GM23248 (cell line): ENCODE data around the gene FAM221B. TPM values are rescaled to one million over a fixed set of nuclear protein-coding genes. Genes with fewer than 3 reads are reported as not detected.

Source experiments
- DNase-seq: peaks from one replicate; pipeline ENCODE4 v3.0.0-alpha.2; 2015
- H2AFZ ChIP-seq: fragments of 200-600 bp; sonication (generic); 2 replicates; pipeline ENCODE4 v1.6.1; 2016; ENCODE audit warnings: antibody characterized with exemption
- H3F3A ChIP-seq: fragments of 200-600 bp; sonication (generic); 2 replicates; pipeline ENCODE4 v1.6.1; 2016; ENCODE audit warnings: mild to moderate bottlenecking, antibody characterized with exemption, mixed run types; ENCODE audit not compliant: insufficient read depth
- H3K27ac ChIP-seq: fragments of 200-600 bp; sonication (generic); 2 replicates; pipeline ENCODE4 v1.5.1; 2016; ENCODE audit warnings: mild to moderate bottlenecking
- H3K27me3 ChIP-seq: fragments of 200-600 bp; sonication (generic); replicated peaks from 2 replicates; pipeline ENCODE4 v1.6.1; 2016; ENCODE audit warnings: mild to moderate bottlenecking; ENCODE audit not compliant: insufficient read depth
- H3K36me3 ChIP-seq: fragments of 200-600 bp; sonication (generic); 2 replicates; pipeline ENCODE4 v1.6.1; 2016; ENCODE audit warnings: low read depth, mild to moderate bottlenecking
- H3K4me1 ChIP-seq: fragments of 200-600 bp; sonication (generic); 2 replicates; pipeline ENCODE4 v1.6.1; 2016; ENCODE audit warnings: mild to moderate bottlenecking; ENCODE audit not compliant: insufficient read depth
- H3K4me2 ChIP-seq: fragments of 200-600 bp; sonication (generic); one replicate; pipeline ENCODE4 v1.6.1; 2016; ENCODE audit warnings: mild to moderate bottlenecking; ENCODE audit not compliant: unreplicated experiment
- H3K4me3 ChIP-seq: fragments of 200-600 bp; sonication (generic); 2 replicates; pipeline ENCODE4 v1.5.1; 2016; ENCODE audit warnings: mild to moderate bottlenecking
- H3K79me2 ChIP-seq: fragments of 200-600 bp; sonication (generic); 2 replicates; pipeline ENCODE4 v1.6.1; 2016; ENCODE audit warnings: mild to moderate bottlenecking; ENCODE audit not compliant: insufficient read depth
- H3K9ac ChIP-seq: fragments of 200-600 bp; sonication (generic); 2 replicates; pipeline ENCODE4 v1.6.1; 2016; ENCODE audit warnings: mild to moderate bottlenecking
- H3K9me2 ChIP-seq: fragments of 200-600 bp; sonication (generic); 2 replicates; pipeline ENCODE4 v1.6.1; 2016; ENCODE audit warnings: mixed run types, mild to moderate bottlenecking, moderate library complexity; ENCODE audit not compliant: insufficient read depth
- H3K9me3 ChIP-seq: fragments of 200-600 bp; sonication (generic); one replicate; pipeline ENCODE4 v1.6.1; 2017; ENCODE audit warnings: low read depth
- H4K20me1 ChIP-seq: fragments of 200-600 bp; sonication (generic); 2 replicates; pipeline ENCODE4 v1.6.0; 2016; ENCODE audit not compliant: insufficient read depth
- EZH2 ChIP-seq: fragments of 200-600 bp; sonication (generic); IDR thresholded peaks from 2 replicates; pipeline ENCODE4 v1.6.1; 2018; ENCODE audit warnings: antibody characterized with exemption, mild to moderate bottlenecking; ENCODE audit not compliant: insufficient read depth, poor library complexity, severe bottlenecking
- EZH2phosphoT487 ChIP-seq: fragments of 200-600 bp; sonication (generic); IDR thresholded peaks from 2 replicates; pipeline ENCODE4 v1.6.1; 2018; ENCODE audit warnings: antibody characterized with exemption, moderate library complexity, mild to moderate bottlenecking, low read depth; ENCODE audit not compliant: insufficient read depth
- WGBS, 2 experiments: methylation state at CpG; one replicate each; pipeline ENCODE4 v1.1.6; 2015 to 2017; ENCODE audit warnings: low lambda C conversion rate in 2 of 2, low coverage in 1 of 2; ENCODE audit errors: missing lambda C conversion rate in 2 of 2; 5-methylcytosine and 5-hydroxymethylcytosine counted together
- in situ Hi-C: fragments of 300-500 bp; cut with MboI; formaldehyde crosslinking; loops from 2 replicates; pipeline ENCODE4 v1.15.0; 2020
- polyA plus RNA-seq: library from polyadenylated mRNA; unstranded; fragments of >200 nt; fragmentation: Nextera tagmentation; extraction: Ambion mirVana; gene quantifications from 2 replicates; pipeline ENCODE4 v1.2.1, GENCODE V29; 2016
- total RNA-seq: library from RNA; depleted of rRNA; stranded (reverse); fragments of >200 nt; shearing (Covaris generic); gene quantifications from 2 replicates; pipeline ENCODE4 v1.2.3, GENCODE V29; 2014

Gene FAM221B
- total and polyA plus RNA-seq, 2 experiments from 2014 or later, result not detected

DNA sequence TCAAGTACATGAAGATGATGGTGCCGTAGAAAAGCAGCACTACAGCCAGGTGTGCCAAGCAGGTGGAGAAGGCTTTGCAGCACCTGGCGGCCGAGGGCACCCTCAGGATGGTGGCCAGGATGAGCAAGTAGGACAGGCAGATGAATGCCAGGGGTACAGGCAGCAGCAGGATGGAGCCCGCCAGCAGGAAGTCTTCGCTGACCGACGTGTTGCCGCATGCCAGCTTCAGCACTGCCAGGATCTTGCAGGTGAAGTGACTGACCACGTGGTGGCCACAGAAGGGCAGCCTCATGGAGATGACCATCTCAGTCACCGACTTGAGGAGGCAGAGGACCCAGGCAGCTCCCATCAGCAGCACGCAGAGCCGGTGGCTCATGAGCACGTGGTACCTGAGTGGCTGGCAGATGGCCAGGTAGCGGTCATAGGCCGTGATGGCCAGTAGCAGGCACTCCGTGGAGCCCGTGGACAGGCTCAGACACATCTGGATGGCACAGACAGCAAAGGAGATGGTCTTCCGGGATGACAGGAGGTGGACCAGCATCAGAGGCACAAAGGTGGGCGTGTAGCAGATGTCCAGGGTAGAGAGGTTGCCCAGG is 41.2 kb upstream of the FAM221B start:
- Histone ChIP-seq H3K27ac (no peak overlapping the region), H3K9ac (no peak overlapping the region), H3F3A (no peaks in the 10 kb centered on the region), H3K9me2 (no peaks in the 10 kb centered on the region), H3K36me3 (no peaks in the 10 kb centered on the region), H3K27me3 (no peaks in the 10 kb centered on the region), H2AFZ (no peak overlapping the region), H4K20me1 (no peaks in the 10 kb centered on the region), H3K4me2 (no peak overlapping the region), H3K79me2 (no peaks in the 10 kb centered on the region), H3K4me3 (no peak overlapping the region), H3K9me3 (no peaks in the 10 kb centered on the region), H3K4me1 (no peaks in the 10 kb centered on the region)
- no peak for DNase-seq
- WGBS, 2 experiments, result 77 to 80% methylated on average over 19 of the region's 19 CpGs
- TF ChIP-seq EZH2, result no peak
- TF ChIP-seq EZH2phosphoT487, result no peak
- in situ Hi-C loops, result no loop called here

DNA sequence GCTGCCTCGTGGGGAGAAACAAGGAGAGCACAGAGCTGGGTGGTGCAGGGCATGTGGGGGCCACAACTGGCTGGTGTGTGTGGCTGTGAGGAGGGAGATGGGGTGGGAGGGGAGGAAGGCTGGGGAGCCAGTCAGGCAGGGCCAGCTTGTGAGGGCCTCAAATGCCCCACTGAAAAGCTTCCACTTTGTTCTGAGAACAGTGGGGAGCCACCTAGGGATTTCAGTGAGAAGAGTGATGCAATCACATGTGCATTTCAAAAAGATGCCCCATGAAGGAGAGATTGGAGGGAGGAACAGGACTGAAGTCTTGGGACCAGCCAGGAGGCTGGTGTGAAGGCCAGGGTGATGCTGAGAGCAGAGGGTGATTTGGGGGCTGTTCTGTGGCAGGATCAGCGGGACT is 40.4 kb upstream of the FAM221B start:
- Histone ChIP-seq H3K79me2 (no peaks in the 10 kb centered on the region), H3F3A (no peaks in the 10 kb centered on the region), H3K27ac (no peak overlapping the region), H3K9me3 (no peaks in the 10 kb centered on the region), H3K27me3 (no peaks in the 10 kb centered on the region), H3K9me2 (no peaks in the 10 kb centered on the region), H4K20me1 (no peaks in the 10 kb centered on the region), H3K4me1 (no peaks in the 10 kb centered on the region), H3K4me3 (no peak overlapping the region), H2AFZ (no peak overlapping the region), H3K36me3 (no peaks in the 10 kb centered on the region), H3K9ac (no peak overlapping the region), H3K4me2 (no peak overlapping the region)
- in situ Hi-C loops, result no loop called here
- 43 to 56% methylated on average over 1 to 2 of the region's 2 CpGs for WGBS, 2 experiments
- TF ChIP-seq EZH2 (no peak), EZH2phosphoT487 (no peak)
- no peak for DNase-seq

DNA sequence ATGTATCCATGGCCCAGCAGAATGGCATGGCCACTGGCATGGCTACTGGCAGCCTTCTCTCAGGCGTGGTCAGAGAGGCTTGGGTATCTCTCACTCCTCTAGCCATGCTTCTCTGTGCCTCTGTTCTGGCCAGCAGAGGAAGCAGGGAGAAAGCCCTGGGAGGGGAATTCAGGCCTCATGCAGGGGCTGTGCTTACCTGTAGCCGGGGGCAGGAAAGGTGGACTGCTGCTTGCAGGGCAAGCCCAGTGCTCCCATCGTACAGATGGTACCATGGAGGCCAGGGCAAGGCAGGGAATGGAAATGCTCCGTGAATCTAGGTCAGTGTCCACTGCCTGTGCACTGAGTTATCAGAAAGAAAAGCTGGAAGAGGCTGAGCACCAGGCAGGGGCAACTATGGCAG is 39.0 kb upstream of the FAM221B start:
- no peaks in the 10 kb centered on the region for H3K36me3 ChIP-seq
- DNase-seq, result no peak
- in situ Hi-C loops, result no loop called here

DNA sequence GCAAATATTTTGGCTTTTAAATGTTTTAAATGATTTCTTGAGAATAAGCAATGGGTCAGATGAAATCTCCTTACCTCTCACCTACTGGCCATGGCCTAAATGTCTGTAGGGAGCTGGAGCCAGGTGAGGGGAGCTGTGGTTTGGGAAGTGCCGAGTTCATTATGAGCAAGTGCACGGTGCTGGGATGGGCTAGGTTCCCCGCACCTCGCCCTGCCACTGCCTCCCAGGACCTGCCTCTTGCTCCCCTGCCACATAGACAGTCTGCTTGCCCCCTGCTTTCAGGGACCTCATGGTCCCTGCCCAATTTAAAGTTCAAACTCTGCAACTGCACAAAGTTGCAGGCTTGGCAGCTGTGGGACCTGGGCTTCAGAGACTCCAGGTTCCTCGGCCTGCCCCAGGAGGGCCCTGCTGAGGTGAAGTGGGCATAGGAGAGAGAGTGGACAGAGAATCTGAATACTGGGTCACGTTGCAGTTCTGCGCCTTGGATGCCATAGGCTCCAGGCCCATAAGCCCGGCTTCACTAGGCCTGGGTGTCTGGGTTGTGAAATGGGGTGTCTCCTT is 36.2 kb upstream of the FAM221B start:
- no peak for DNase-seq
- Histone ChIP-seq H3K4me1 (no peaks in the 10 kb centered on the region), H3K9ac (no peak overlapping the region), H4K20me1 (no peaks in the 10 kb centered on the region), H3K4me2 (no peak overlapping the region), H3K4me3 (no peak overlapping the region), H3K9me2 (no peaks in the 10 kb centered on the region), H3K27me3 (peaks cover 15% of the 10 kb centered on the region), H3K36me3 (no peaks in the 10 kb centered on the region), H3F3A (no peaks in the 10 kb centered on the region), H3K9me3 (no peaks in the 10 kb centered on the region), H3K27ac (no peak overlapping the region), H2AFZ (no peak overlapping the region), H3K79me2 (no peaks in the 10 kb centered on the region)
- TF ChIP-seq EZH2 (no peak), EZH2phosphoT487 (no peak)
- 79 to 88% methylated on average over 8 of the region's 8 CpGs for WGBS, 2 experiments
- in situ Hi-C loops, result no loop called here

More for the DNA sequence above, 39.0 kb upstream of the FAM221B start:
- Histone ChIP-seq H3K4me1 (no peaks in the 10 kb centered on the region), H2AFZ (no peak overlapping the region), H3K9me3 (no peaks in the 10 kb centered on the region), H3K27ac (no peak overlapping the region), H4K20me1 (no peaks in the 10 kb centered on the region), H3K9ac (no peak overlapping the region), H3K4me3 (no peak overlapping the region), H3K27me3 (0 out of 2 replicates have a peak, but pooled peaks cover 1% of the 10 kb centered on the region), H3F3A (no peaks in the 10 kb centered on the region), H3K79me2 (no peaks in the 10 kb centered on the region), H3K9me2 (no peaks in the 10 kb centered on the region), H3K4me2 (no peak overlapping the region)
- 66 to 68% methylated on average over 4 of the region's 4 CpGs for WGBS, 2 experiments
- TF ChIP-seq EZH2, result no peak
- TF ChIP-seq EZH2phosphoT487, result no peak

DNA sequence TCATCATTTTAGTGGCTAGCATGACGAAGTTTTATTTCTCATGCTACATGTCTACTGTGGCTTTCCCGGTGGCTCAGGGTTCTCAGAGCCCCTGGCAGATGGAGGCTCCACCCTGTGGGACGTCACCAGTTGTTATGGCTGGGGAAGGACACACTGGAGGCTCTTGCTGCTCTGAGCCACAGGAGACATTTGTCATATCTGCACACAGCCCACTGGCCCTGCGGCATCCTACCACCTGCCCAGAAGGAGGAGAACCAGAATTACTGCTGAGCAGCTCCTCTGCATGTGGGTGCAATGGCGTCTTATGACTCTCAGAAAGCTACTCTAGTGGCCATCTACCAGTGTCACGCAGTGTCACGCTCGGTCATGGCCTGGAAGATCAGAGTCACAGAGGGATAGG is 35.1 kb upstream of the FAM221B start:
- H3K4me2 ChIP-seq, result no peak overlapping the region
- in situ Hi-C loops, result no loop called here
- no peak overlapping the region for H3K9ac ChIP-seq
- H3K9me2 ChIP-seq, result no peaks in the 10 kb centered on the region
- H3K4me1 ChIP-seq, result no peaks in the 10 kb centered on the region
- no peak overlapping the region for H3K4me3 ChIP-seq
- no peaks in the 10 kb centered on the region for H3K9me3 ChIP-seq
- H3F3A ChIP-seq, result no peaks in the 10 kb centered on the region
- H3K27me3 ChIP-seq, result peaks cover 15% of the 10 kb centered on the region
- no peaks in the 10 kb centered on the region for H3K79me2 ChIP-seq
- no peak for TF ChIP-seq EZH2
- TF ChIP-seq EZH2phosphoT487, result no peak
- no peak overlapping the region for H2AFZ ChIP-seq
- H3K27ac ChIP-seq, result no peak overlapping the region
- no peaks in the 10 kb centered on the region for H3K36me3 ChIP-seq
- H4K20me1 ChIP-seq, result no peaks in the 10 kb centered on the region
- WGBS, 2 experiments, result 57 to 62% methylated on average over 8 of the region's 8 CpGs
- DNase-seq, result no peak
